ENCODE measurements around the gene LRRC36.

Gene LRRC36

GRCh38 chr16:67294171-67294757 is 32.4 kb upstream of the LRRC36 start:
- DNase-seq, result no peak

DNA sequence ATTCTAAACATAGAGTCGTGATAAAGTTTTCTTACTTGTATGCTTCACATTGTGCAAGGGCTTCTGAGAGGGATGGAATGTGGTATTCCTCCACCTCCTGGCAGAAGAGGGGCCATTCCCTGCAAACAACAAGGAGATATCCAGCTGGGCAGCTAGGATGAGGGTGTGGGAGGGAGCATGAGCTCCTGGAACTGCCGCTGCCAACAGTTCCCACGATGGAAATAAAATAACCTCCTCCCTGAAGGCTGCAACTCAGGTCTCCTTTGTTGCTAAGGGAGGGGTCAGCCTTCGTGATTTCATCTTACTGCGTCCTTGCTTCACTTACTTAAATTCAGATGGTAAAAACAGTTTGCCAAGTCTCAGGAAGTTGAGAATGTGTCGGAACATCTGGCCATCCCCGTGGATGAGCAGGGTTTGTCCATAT is 31.7 kb upstream of the LRRC36 start:
- no peak for DNase-seq

DNA sequence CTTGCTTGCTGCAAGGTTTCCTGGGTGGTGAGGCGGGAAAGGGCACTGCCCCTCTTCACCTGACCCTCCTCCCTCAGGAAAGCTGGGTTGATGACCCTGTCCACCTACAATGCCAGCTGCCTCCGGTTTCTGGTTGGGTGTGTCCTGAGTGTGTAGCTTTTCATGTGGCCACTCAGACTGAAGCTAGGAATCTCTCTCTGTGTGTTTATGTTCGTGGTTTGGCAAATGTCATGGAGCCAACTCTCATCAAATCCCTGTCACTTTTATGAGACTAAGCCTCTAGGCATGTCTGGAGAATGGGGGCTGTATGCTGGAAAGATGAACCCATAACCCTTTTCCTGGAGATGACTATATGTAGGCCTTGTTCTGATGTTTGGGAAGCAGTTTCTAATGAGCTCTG is 30.2 kb upstream of the LRRC36 start:
- no peak for DNase-seq

DNA sequence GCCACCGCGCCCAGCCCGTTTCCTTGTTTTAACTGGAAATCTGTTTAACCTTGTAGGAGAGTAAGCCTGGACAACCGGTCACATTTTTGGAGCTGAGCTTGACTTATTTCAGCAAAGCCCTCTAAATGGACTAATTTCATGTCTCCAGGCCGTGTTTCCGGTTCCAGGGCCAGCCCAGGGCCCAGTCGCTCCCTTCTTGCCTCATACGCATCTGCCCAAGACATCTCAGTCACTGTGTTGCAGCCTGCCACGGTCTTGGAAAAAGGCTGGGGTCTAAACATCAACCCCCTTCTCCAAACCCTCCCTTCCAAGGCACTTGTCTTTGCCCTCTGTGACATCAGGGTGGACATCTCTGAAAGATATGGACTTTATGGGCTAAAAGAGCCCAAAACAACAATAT is 28.3 kb upstream of the LRRC36 start:
- no peak for DNase-seq

DNA sequence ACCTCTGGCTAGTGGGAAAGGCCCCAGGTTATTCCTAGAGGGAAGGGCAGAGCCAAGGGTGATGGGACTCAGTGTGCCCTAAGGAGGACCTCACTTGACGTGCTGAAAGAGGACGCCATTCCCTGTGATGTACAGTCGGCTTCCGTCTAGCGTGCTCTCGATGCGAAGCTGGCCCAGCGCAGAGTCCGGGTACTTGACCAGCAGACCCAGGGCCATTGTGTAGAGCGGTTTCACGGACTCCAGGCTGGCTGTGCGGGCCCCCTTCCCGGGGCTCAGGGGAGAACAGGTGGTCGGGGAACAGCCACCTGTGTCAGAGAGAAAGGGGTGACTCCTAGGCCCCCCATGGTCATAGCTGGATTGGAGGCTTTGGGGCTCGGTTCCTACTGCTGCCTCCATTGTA is 27.3 kb upstream of the LRRC36 start:
- DNase-seq, result no peak

- no peak for DNase-seq
These were observed 25.4 kb upstream of the LRRC36 start for GRCh38 chr16:67301080-67301782.

DNA sequence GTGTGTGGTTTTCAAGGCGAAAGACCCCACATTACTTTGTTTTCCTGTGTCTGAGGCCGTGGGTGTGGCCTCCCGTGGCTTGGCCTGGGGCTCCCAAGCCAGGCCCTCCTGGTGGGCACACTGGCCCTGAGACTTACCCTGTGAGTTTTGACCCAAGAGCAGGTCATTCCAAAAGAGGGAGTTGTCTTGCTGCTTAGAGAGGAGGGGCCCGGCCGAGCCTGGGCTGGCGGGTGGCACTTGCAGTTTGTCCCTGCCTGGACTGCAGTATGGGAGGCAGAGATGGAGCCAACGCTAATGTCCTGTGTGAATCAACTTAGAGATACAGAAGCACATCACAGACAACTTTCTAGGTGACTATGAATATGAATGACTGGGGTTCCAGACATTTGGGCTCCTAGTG is 24.5 kb upstream of the LRRC36 start:
- DNase-seq, result no peak

DNA sequence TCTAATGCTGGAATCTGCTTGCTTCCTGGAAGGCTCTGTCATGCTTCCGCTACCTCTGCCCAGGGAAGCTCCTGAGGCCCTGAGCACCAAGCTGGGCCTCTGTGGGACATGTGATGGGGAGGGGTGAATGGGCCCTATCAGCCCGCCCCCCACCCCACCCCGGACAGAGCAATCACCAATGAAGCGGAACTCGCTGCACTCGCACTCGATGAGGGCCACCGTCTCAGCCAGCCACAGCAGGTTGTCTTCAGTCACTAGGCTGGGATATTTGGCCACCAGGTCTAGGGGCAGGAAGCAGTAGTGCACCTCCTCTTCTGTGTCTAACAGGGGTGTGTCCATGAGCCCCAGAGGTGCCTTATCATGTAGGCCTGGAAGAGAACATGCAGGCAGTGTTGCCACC is 23.6 kb upstream of the LRRC36 start:
- no peak for DNase-seq

DNA sequence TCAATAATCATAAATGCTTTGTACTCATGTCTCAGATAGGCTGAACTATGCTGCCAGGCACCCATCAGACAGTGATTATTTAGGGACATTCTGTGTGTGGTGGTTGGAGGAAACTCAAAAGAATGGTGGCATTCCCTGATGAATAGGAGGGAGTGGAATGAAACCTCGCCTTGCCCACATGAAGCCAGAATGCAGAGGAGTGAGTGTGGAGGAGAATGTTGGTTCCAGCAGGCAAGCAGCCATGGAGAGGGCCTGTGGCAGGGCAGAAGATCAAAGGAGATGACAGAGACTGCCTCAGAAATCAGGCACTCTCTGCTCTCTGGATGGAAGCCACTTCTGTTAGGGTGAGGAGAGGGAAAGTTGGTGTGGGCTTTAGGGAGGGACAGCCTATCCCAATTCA is 22.6 kb upstream of the LRRC36 start:
- DNase-seq, result no peak

DNA sequence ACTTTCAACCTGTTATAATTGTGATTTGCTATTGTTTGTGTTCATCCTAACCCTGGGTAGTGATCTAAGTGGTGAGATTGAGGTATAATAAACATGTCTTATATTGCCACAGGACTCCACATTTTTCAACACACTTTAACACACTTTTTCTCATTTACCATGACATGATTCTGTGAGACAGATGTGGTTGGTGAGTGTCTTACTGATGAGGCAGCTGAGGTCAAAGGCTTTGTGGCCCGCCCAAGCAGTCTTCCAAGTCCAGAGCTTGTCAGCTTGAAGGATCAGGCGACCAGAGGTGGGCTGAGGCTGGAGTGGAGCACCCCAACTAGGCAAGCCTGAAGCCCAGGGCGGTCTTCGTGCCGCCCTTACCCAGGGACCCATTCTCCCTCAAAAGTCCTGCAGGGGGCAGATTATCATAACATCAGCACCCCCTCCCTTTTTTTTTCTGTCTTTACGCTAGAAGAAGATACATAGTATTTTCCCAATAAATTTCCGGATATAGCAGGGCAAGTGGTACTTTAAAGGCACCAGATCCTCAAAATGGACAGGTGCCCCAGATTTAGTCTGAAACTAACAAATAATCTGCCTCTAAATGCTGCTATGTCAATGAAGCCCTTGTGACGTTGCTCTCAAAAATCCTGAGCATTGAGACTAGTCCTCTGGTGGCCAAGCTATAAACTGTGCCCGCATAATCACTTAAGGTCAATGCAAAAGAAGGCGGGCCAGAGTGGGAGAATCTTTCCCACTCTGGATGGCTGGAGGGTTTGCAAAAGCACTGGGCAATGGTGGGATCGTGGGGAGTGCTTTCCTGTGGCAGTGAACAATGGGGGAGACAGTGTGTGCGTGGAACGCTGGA is 21.2 kb upstream of the LRRC36 start:
- no peak for DNase-seq

DNA sequence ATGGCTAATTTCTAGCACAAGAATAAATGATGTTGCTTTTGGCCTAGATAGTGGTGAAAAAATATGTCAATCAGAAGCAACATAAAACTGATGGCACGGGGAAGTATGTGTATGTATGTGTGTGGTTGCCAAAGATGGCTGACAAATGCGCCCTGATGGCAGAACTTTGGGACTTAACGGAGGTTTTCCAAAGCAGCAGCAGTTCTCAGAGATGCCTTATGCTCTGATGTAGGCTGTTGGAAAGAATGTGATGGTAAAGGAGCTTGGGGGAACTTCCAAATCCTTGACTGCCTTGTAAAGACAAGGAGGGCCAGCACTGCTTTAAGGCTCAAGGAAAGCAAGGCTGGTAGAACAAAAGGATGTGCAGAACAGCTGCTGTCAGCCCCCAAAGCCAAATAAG is 16.1 kb upstream of the LRRC36 start:
- DNase-seq, result no peak

DNA sequence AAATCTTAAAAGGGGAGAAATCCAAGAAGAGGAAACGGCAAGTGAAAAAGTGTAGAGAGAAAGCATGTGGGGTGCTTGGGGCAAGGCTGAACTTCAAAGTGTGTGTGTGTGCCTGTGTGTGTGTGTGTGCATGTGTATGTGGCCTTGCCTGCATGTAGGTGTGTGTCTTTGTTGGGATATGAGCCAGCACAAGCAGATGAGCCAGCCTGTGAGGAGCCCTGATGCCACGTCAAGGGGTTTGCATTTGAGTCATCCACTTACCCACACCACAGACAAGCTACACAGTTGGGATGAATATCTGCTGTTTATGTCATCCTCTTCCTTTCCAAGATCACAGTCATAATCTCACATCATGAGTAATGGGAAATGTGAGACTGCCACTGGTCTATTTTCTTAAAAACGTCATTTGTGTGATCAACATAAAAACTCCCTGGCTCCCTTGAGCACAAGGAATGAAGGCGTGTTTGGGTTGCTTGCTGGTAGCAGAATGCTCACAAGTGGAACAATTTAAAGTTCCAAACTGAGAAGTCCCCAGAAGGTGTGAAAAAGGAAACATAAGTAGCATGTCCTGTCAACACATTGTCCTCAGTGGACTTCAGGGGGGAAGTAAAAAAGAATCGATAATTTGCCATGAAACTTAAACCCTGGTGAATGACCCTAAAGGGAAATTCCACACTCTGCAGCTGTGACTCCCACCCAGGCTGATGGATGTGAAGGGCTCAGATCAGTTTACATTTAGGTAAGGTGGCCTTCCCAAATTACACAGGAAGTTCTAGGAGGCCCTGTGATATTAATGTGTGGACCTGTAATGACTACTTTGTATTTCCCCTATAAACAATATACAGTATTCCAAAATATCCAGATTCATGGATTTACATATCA is 14.8 kb upstream of the LRRC36 start:
- no peak for DNase-seq

- no peak for DNase-seq
These were observed 13.9 kb upstream of the LRRC36 start for GRCh38 chr16:67312719-67313118.

- DNase-seq, result no peak
These were observed 8.8 kb upstream of the LRRC36 start for GRCh38 chr16:67317853-67318252.

- no peak for DNase-seq
These were observed 522 bp upstream of the LRRC36 start for GRCh38 chr16:67326115-67326471.

DNA sequence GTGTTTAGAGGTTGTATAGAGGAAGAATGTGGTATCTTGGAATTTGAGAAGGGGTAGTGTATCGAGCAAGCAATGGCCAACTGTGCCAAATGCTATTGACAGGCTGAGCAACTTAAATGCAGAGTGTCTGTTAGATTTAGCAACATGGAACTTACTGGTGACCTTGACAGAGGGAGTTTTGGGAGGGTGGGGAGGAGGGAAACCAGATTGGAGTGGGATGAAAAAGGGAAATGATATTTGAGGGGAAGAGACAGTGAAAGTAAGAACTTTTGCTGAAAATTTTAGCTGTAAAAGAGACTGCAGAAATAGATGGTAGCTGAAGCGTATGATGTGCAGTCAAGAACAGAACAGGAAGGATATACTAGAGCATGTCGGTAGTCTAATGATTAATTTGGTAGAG is 1.1 kb downstream of the LRRC36 start:
- DNase-seq, result no peak

DNA sequence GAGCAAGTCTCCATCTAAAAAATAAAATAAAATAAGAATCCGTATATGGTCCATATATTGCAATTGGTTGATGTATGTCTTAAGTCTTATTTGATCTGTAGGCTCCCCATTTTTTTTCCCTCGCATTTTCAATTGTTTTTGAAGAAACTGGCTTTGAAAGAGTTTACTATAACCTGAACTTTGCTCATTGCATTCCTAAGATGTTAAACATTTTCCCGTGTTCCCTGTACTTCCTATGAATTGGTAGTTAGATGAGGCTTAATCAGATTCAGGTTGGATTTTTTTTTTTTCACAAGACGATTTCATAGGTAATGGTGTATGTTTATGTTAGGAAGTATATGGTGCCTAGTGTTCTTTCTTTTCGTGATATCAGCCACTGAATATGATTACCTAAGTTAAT is 3.3 kb downstream of the LRRC36 start:
- no peak for DNase-seq

GRCh38 chr16:67333315-67333714 is 6.7 kb downstream of the LRRC36 start:
- no peak for DNase-seq

- DNase-seq, result no peak
These were observed 9.5 kb downstream of the LRRC36 start for GRCh38 chr16:67336116-67336515.

GRCh38 chr16:67336648-67337047 is 10.0 kb downstream of the LRRC36 start:
- DNase-seq, result no peak

DNA sequence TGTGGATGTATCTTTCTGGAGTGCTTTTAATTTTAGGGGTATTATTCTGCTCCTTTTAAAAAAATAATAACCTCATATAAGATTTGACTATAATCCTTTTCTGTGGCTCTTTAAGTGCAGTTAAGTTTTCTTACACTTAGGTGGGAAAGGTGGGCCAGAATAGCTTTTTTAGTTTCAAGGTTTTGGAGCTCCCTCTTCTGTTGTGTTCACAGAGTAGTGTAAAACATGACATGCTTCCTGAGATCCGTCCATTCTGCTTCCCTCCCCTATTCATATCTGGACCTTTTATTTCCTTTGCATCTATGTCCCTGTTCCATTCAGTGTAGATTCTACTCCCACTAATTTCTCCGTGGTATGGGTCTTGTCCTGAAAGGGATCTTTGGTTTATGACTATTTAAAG is 12.8 kb downstream of the LRRC36 start:
- no peak for DNase-seq

DNA sequence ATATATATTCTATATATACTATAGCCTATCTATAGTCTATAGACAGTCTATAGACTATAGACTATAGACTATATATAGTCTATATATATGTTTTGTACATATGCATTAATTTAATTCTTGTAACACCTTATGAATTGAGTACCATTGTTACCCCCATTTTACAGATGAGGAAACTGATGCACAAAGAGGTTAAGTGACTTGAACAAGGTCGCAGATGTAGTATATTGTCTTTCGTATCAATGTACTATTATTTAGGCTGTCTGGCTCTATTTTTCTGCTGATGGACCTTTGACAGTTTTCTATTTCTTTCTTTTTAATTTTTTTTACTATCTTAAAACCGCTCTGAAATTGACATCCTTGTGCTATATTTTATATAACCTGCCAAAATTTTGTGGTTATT is 14.6 kb downstream of the LRRC36 start:
- DNase-seq, result no peak

DNA sequence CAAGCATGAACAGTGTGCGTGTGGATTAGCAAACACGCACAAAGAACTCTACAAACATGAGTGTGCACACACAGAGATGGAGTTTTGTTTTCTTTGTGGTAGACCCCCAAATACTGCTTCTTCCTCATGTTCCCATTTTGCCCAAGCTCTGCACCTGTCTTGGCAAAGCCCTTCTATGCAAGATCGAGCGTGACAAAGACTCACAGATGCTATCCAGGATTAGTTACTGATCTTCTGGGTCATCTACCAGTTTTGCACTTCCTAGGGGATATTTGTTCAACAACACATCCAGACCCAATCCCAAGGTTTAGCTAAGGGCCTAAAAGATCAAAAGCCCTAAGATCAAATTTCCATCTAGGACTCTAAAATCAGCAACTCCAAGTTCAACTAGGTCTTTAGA is 16.0 kb downstream of the LRRC36 start:
- DNase-seq, result no peak

Measured in NCI-H1048 (cell line).